Endothelial cell of umbilical vein (primary cell): ENCODE measurements around the gene ETV6. TPM values are rescaled to one million over a fixed set of nuclear protein-coding genes. Genes with fewer than 3 reads are reported as not detected.

Source experiments
- BruUV-seq: library from RNA; stranded (reverse); fragments of 400-500 nt; replicated peaks from 2 replicates; lab custom pipeline; 2021; lab: Mats Ljungman, UMichigan
- CTCF ChIA-PET: fragments of 300-600, 350-600 bp; sonication (Branson Sonifier 250); formaldehyde crosslinking; loops from one replicate; lab custom pipeline; 2021; ENCODE audit warnings: antibody characterized with exemption, inconsistent platforms; lab: Charles Lee
- POLR2A ChIA-PET: fragments of 300-600, 350-600 bp; sonication (Branson Sonifier 250); formaldehyde crosslinking; loops from one replicate; lab custom pipeline; 2021; ENCODE audit warnings: antibody characterized with exemption, inconsistent platforms; lab: Charles Lee
- DNase-seq: peaks from one replicate; pipeline ENCODE4 v3.0.0-alpha.2; 2011; ENCODE audit warnings: low read depth, low spot score
- FAIRE-seq: peaks from 2 replicates; lab custom pipeline; 2011; peaks lifted over from hg19 to GRCh38; lab: Jason Lieb, UNC
- H2AFZ ChIP-seq: 2 replicates; pipeline ENCODE4 v1.6.0; 2012; ENCODE audit warnings: low read depth, low read length, control low read depth, inconsistent platforms
- H3K27ac ChIP-seq: 2 replicates; pipeline ENCODE4 v1.5.1; 2011; ENCODE audit warnings: low read depth, mild to moderate bottlenecking, control low read depth, low read length, moderate library complexity; ENCODE audit not compliant: insufficient read depth
- H3K27me3 ChIP-seq, 2 experiments: 2 replicates each; pipeline versions ENCODE4 v1.6.0 to v1.6.1; 2011; ENCODE audit warnings: low read length in 2 of 2, mixed read lengths in 1 of 2; ENCODE audit not compliant: control insufficient read depth in 2 of 2, insufficient read depth in 2 of 2
- H3K36me3 ChIP-seq, 2 experiments: 2 replicates in 1 of 2; 3 replicates in 1 of 2; pipeline ENCODE4 v1.5.1; 2011; ENCODE audit warnings: low read length in 2 of 2, mild to moderate bottlenecking in 1 of 2, moderate library complexity in 1 of 2; ENCODE audit not compliant: control insufficient read depth in 2 of 2, insufficient read depth in 2 of 2; ENCODE audit errors: extremely low read depth in 1 of 2
- H3K4me1 ChIP-seq: 3 replicates; pipeline ENCODE4 v1.5.1; 2011; ENCODE audit warnings: mild to moderate bottlenecking, low read length; ENCODE audit not compliant: control insufficient read depth, insufficient read depth; ENCODE audit errors: extremely low read depth
- H3K4me2 ChIP-seq: 2 replicates; pipeline ENCODE4 v1.6.1; 2011; ENCODE audit warnings: low read length, control low read depth, mixed read lengths; ENCODE audit not compliant: insufficient read depth
- H3K4me3 ChIP-seq, 3 experiments: fragments of 200-600 bp in 1 of 3; sonication (generic), shearing (Covaris generic) in 1 of 3; replicated peaks in 1 of 3; 2 replicates each; pipeline ENCODE4 v1.5.1; 2011 to 2016; ENCODE audit warnings: control low read depth in 3 of 3, low read length in 3 of 3, mild to moderate bottlenecking in 2 of 3, inconsistent platforms in 1 of 3, low read depth in 1 of 3, moderate library complexity in 1 of 3; ENCODE audit not compliant: insufficient read depth in 1 of 3
- H3K79me2 ChIP-seq: 2 replicates; pipeline ENCODE4 v1.6.0; 2012; ENCODE audit warnings: low read length, inconsistent platforms; ENCODE audit not compliant: control insufficient read depth, insufficient read depth
- H3K9ac ChIP-seq: replicated peaks from 2 replicates; pipeline ENCODE3; 2011; ENCODE audit warnings: low read length, control low read depth; ENCODE audit not compliant: insufficient read depth; ENCODE audit errors: extremely low read depth
- H3K9me1 ChIP-seq: replicated peaks from 3 replicates; pipeline ENCODE4 v1.6.0; 2011; ENCODE audit warnings: mild to moderate bottlenecking, low read length; ENCODE audit not compliant: control insufficient read depth, insufficient read depth; ENCODE audit errors: extremely low read depth
- H3K9me3 ChIP-seq: replicated peaks from 2 replicates; pipeline ENCODE4 v1.5.1; 2012; ENCODE audit warnings: low read length, inconsistent platforms; ENCODE audit not compliant: control insufficient read depth, insufficient read depth
- H4K20me1 ChIP-seq: replicated peaks from 2 replicates; pipeline ENCODE3; 2011; ENCODE audit warnings: mild to moderate bottlenecking, low read length; ENCODE audit not compliant: control insufficient read depth, insufficient read depth; ENCODE audit errors: extremely low read depth
- EZH2 ChIP-seq: IDR thresholded peaks from 2 replicates; pipeline ENCODE4 v1.6.1; 2012; ENCODE audit warnings: borderline replicate concordance, low read depth, mild to moderate bottlenecking, moderate library complexity, low read length, inconsistent platforms; ENCODE audit not compliant: severe bottlenecking
- FOS ChIP-seq: IDR thresholded peaks from 2 replicates; pipeline ENCODE4 v1.6.1; 2011; ENCODE audit warnings: mild to moderate bottlenecking, low read length, moderate library complexity, borderline replicate concordance; ENCODE audit not compliant: insufficient read depth
- GATA2 ChIP-seq: IDR thresholded peaks from 2 replicates; pipeline ENCODE4 v1.7.0; 2011; ENCODE audit warnings: low read depth, mild to moderate bottlenecking, moderate library complexity, mixed read lengths, low read length; ENCODE audit not compliant: insufficient read length, insufficient read depth
- JUN ChIP-seq: IDR thresholded peaks from 2 replicates; pipeline ENCODE4 v1.6.1; 2011; ENCODE audit warnings: borderline replicate concordance, low read depth; ENCODE audit not compliant: insufficient read length, insufficient read depth
- MYC ChIP-seq: IDR thresholded peaks from one replicate; pipeline ENCODE4 v1.6.1; 2011; ENCODE audit warnings: mild to moderate bottlenecking, low read depth, low read length
- POLR2A ChIP-seq: IDR thresholded peaks from 2 replicates; pipeline ENCODE4 v1.6.1; 2012; ENCODE audit warnings: low read depth, mild to moderate bottlenecking, control low read depth, low read length
- POLR2AphosphoS5 ChIP-seq: IDR thresholded peaks from 2 replicates; pipeline ENCODE4 v1.6.1; 2012; ENCODE audit warnings: low read depth, mild to moderate bottlenecking, control low read depth, low read length, moderate library complexity; ENCODE audit not compliant: insufficient read depth
- dilution Hi-C: fragments of 300-500 bp; cut with MboI; formaldehyde crosslinking; loops from one replicate; pipeline ENCODE4 v1.15.0; 2019; ENCODE audit warnings: low sequenced_read_pairs; ENCODE audit not compliant: extremely low pct_ligation_motif_present
- intact Hi-C: fragments of 100-400 bp; cut with micrococcal nuclease; formaldehyde crosslinking; loops from one replicate; pipeline ENCODE4 v1.10.0; 2022
- polyA plus RNA-seq, 4 experiments: library from polyadenylated mRNA; depleted of rRNA in 3 of 4; stranded (reverse) in 3 of 4; unstranded in 1 of 4; fragments of >200 nt; gene quantifications; 2 replicates each; pipeline versions ENCODE4 v1.2.1 to v1.2.3, GENCODE V29; 2011 to 2012; ENCODE audit warnings: missing spikeins in 1 of 4
- total RNA-seq: library from RNA; stranded (reverse); gene quantifications from 2 replicates; pipeline ENCODE4 v1.2.3, GENCODE V29; 2021
- TF ChIP-seq, protein P1 (sequence below): IDR thresholded peaks from 2 replicates; pipeline ENCODE4 v1.6.1; 2011; ENCODE audit not compliant: insufficient read depth, insufficient read length
- TF ChIP-seq, protein P2 (sequence below), 2 donors: IDR thresholded peaks; 1 replicate in 1 of 2; 2 replicates in 1 of 2; pipeline ENCODE4 v1.5.1; 2011; ENCODE audit warnings: low read length in 2 of 2, mild to moderate bottlenecking in 2 of 2, moderate library complexity in 2 of 2, control low read depth in 1 of 2, inconsistent platforms in 1 of 2, low read depth in 1 of 2; ENCODE audit not compliant: insufficient read depth in 1 of 2; ENCODE audit errors: extremely low read depth in 1 of 2

ETV6 gene
- total and polyA plus RNA-seq, 2 donors (not counting 3 experiments of a cell fraction or from before 2014, with no cell fraction given) = 15.9 to 57.1 TPM

DNA sequence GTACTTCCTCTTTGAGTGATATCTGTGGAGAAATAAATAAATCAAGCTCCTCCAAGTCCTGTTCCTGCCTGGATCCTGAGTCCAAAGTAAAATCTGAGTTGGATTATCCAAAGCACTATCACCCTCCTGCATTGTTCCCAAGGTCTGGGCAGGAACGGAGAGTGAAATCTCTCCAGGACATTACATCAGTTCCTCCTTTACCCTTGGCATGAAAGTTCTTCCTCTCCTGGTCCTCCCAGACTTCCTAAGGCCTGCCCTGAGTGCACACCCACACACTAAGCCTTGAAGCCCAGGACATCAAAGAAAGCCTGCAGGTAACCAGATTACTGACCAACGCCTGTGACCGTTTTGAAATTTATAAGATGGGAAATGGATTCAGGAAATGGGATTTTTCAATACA is 214.5 kb downstream of the ETV6 start:
- TF ChIP-seq POLR2A = no peak
- TF ChIP-seq, protein P1, sequence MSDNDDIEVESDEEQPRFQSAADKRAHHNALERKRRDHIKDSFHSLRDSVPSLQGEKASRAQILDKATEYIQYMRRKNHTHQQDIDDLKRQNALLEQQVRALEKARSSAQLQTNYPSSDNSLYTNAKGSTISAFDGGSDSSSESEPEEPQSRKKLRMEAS = no peak
- no peak for TF ChIP-seq EZH2
- peak; percentile 55 for TF ChIP-seq POLR2AphosphoS5
- no peak for TF ChIP-seq MYC
- TF ChIP-seq, protein P2, sequence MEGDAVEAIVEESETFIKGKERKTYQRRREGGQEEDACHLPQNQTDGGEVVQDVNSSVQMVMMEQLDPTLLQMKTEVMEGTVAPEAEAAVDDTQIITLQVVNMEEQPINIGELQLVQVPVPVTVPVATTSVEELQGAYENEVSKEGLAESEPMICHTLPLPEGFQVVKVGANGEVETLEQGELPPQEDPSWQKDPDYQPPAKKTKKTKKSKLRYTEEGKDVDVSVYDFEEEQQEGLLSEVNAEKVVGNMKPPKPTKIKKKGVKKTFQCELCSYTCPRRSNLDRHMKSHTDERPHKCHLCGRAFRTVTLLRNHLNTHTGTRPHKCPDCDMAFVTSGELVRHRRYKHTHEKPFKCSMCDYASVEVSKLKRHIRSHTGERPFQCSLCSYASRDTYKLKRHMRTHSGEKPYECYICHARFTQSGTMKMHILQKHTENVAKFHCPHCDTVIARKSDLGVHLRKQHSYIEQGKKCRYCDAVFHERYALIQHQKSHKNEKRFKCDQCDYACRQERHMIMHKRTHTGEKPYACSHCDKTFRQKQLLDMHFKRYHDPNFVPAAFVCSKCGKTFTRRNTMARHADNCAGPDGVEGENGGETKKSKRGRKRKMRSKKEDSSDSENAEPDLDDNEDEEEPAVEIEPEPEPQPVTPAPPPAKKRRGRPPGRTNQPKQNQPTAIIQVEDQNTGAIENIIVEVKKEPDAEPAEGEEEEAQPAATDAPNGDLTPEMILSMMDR (IDR thresholded peaks at IDR 0.05; ENCODE audit: extremely low read depth in 1 of 2, insufficient read depth in 1 of 2, low read depth in 1 of 2, low read length in 2 of 2) = no peak
- peak; percentile 33 for TF ChIP-seq FOS
- TF ChIP-seq GATA2 = peak; percentile 82
- peak; percentile 58 for TF ChIP-seq JUN
- ChIA-PET CTCF (interaction anchor here (0.9 to 2.5 kb wide), 8 partner anchors 8 to 169 kb away, joined by 3 to 9 read pairs (median 4); no protein-coding TSS in a partner anchor), POLR2A (no interaction called here)
- Histone ChIP-seq H3K36me3 (peaks cover 0 to 10% of the 10 kb centered on the region in 2 experiments), H3K4me2 (peak overlapping the region; percentile 83), H3K9me1 (no peaks in the 10 kb centered on the region), H3K4me3 (no peak overlapping the region), H3K4me1 (peaks cover 42% of the 10 kb centered on the region), H3K9me3 (no peaks in the 10 kb centered on the region), H3K79me2 (peaks cover 10% of the 10 kb centered on the region), H3K27me3 (no peaks in the 10 kb centered on the region), H4K20me1 (no peaks in the 10 kb centered on the region), H3K27ac (peak overlapping the region; percentile 98), H3K9ac (peak overlapping the region; percentile 82), H2AFZ (no peak overlapping the region)
- DNase-seq (peak; percentile 89), FAIRE-seq (peak; percentile 95)
- no TSS peak for BruUV-seq
- dilution Hi-C loops = no loop called here
- intact Hi-C loops = loop anchor here (1.0 to 5.0 kb wide), 7 partner anchors 14 to 212 kb away; no protein-coding TSS in a partner anchor
